ENCODE measurements around the gene CYSLTR1.

The CYSLTR1 gene, protein sequence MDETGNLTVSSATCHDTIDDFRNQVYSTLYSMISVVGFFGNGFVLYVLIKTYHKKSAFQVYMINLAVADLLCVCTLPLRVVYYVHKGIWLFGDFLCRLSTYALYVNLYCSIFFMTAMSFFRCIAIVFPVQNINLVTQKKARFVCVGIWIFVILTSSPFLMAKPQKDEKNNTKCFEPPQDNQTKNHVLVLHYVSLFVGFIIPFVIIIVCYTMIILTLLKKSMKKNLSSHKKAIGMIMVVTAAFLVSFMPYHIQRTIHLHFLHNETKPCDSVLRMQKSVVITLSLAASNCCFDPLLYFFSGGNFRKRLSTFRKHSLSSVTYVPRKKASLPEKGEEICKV

DNA sequence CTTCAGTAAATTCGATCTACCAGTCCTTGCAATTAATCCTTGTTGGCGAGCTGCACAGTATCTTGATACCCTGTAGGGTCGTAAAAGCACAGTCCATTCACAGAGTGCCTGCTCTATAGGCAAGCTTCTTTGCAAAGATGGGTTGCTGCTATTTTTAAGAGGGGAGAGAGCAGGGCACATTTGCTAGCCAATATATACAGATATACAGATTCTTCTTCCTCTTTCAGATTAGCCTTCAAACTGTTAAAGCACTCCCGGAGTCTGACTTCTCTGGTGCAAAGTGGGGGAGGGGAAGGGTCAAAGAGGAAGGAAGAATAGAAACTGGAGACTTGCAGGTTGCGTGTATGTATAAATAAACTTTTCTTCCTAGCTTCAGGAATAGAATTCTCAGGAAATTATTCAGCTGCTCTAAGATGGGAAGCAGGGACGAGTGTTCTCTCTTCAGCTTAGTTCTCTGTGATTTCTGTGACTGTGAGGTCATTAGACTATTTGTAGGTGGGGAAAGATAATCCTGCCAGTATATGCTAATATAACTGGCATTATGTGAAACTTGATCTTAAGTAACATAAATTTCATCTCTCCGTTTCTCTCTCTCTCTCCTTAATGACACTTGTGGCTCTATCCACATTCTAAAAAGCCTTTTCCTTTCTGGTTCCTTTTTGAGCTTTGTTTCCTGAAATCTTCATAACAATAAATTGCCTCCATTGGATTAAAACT, at the start of gene CYSLTR1:
TSS of gene CYSLTR1 (minus strand) at position 242 of the 717 bp plus-strand sequence. CDS start 53,865 bp downstream, outside the sequence.
- no peak for DNase-seq (ENCODE audit: low spot score)
- TF ChIP-seq, protein P1, sequence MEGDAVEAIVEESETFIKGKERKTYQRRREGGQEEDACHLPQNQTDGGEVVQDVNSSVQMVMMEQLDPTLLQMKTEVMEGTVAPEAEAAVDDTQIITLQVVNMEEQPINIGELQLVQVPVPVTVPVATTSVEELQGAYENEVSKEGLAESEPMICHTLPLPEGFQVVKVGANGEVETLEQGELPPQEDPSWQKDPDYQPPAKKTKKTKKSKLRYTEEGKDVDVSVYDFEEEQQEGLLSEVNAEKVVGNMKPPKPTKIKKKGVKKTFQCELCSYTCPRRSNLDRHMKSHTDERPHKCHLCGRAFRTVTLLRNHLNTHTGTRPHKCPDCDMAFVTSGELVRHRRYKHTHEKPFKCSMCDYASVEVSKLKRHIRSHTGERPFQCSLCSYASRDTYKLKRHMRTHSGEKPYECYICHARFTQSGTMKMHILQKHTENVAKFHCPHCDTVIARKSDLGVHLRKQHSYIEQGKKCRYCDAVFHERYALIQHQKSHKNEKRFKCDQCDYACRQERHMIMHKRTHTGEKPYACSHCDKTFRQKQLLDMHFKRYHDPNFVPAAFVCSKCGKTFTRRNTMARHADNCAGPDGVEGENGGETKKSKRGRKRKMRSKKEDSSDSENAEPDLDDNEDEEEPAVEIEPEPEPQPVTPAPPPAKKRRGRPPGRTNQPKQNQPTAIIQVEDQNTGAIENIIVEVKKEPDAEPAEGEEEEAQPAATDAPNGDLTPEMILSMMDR (IDR thresholded peaks at IDR 0.05; ENCODE audit: extremely low read depth, insufficient read depth, missing control alignments): no peak
- in situ Hi-C loops (cut with MboI; ENCODE audit: low pct_unique_long_range_greater_than_20kb, low sequenced_read_pairs, unreplicated experiment): no loop called here

DNA sequence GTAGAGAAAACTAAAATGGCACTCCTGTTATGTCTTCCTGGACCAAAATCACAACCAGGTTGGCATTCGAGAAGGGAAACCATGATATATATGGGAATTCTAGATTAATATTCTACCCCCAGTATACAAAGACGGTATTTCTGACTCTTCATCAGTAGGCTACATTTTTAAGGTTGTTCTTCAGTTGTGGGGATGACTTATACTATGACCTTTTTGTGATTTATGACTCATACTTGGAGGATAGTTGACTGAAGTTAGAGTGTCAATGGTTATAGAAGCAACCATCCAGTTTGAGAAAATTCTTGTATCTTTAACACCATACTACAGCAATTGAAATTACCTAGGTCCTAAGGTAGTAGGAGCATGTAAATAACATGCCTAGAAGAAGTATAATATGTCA, 49.8 kb upstream of the CYSLTR1 start:
- DNase-seq (ENCODE audit: low spot score): no peak
- TF ChIP-seq, protein P1 (IDR thresholded peaks at IDR 0.05; ENCODE audit: extremely low read depth, insufficient read depth, missing control alignments): no peak
- in situ Hi-C loops (cut with MboI; ENCODE audit: low pct_unique_long_range_greater_than_20kb, low sequenced_read_pairs, unreplicated experiment): no loop called here

DNA sequence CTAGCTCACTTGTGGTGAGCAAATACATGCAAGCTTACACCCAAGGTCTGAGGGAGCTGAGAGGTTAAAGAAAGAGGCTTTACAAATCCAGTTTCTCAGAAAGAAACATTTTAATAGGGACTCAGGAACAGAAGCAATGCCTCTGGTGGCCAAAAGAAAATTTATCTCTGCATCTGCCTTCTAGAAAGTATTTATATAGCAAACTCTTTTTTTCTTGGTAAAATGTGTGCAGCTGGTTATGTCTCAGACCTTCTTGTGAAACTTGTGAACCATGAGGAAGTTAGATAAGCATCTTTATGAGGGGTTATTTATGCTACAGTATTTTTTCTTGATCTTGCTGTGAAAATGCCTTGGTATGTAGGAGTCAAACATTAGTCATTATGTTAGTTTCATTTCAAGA, 48.5 kb upstream of the CYSLTR1 start:
- no peak for DNase-seq (ENCODE audit: low spot score)
- TF ChIP-seq, protein P1 (IDR thresholded peaks at IDR 0.05; ENCODE audit: extremely low read depth, insufficient read depth, missing control alignments): no peak
- in situ Hi-C loops (cut with MboI; ENCODE audit: low pct_unique_long_range_greater_than_20kb, low sequenced_read_pairs, unreplicated experiment): no loop called here

DNA sequence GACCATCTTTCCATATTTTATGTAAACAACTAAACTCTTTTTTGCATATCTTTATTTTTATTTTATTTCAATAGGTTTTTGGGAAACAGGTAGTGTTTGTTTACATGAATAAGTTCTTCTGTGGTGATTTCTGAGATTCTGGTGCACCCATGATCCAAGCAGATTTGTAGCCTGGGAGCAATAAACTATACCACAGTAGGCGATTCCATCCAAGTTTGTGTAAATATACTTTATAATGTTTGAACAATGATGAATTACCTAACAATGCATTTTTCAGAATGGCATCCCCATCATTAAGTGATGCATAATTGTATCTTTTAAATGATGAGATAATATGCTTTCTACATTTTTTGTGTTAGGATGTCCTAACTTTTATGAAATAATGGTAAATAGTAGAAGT, 39.2 kb upstream of the CYSLTR1 start:
- TF ChIP-seq, protein P1 (IDR thresholded peaks at IDR 0.05; ENCODE audit: extremely low read depth, insufficient read depth, missing control alignments): no peak
- DNase-seq (ENCODE audit: low spot score): no peak
- in situ Hi-C loops (cut with MboI; ENCODE audit: low pct_unique_long_range_greater_than_20kb, low sequenced_read_pairs, unreplicated experiment): no loop called here

DNA sequence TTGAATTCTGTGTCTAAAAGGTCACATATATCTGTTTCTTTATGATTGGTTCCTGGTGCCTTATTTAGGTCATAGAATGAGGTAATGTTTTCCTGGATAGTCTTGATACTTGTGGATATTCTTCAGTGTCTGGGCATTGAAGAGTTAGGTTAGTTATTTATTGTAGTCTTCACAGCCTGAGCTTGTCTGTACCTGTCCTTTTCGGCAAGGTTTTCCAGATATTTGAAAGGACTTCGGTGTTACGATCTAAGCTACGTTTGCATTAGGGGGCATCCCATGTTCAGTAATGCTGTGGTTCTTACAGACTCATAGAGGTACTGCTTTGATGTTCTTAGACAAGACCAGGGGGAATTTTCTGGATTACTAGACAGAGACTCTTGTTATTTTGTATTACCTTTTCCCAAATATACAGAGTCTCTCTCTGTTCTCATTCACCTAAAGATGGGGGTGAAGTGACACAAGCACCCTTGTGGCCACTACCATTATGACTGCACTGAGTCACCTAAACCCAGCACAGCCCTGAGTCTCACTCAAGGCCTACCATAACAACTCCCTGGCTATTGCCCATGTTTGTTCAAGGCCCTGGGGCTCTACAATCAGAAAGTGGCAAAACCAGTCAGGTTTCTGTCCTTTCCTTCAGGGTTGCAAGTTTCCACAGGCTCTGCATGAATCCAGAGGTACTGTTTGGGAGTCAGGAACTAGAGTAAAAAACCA, 30.1 kb upstream of the CYSLTR1 start:
- in situ Hi-C loops (cut with MboI; ENCODE audit: low pct_unique_long_range_greater_than_20kb, low sequenced_read_pairs, unreplicated experiment): no loop called here
- DNase-seq (ENCODE audit: low spot score): no peak
- TF ChIP-seq, protein P1 (IDR thresholded peaks at IDR 0.05; ENCODE audit: extremely low read depth, insufficient read depth, missing control alignments): no peak

DNA sequence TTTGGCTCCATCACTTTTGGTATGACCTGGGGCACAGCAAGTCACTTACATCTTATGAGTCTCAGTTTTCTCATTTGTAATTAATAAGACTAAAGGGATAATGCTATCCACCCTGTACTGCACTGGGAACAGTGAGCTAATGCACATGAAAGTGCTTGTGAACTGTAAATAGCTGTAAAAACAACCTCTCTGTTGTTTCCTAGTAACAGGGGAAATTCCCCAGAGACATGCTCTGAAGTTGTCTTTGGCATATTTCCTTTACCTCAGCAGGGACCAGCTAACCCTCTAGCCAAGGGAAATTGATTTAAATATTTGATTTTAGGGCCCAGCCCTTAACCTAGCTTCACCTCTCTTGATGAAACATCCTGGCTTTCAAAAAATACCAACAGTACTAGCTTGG, 6.1 kb upstream of the CYSLTR1 start:
- TF ChIP-seq, protein P1 (IDR thresholded peaks at IDR 0.05; ENCODE audit: extremely low read depth, insufficient read depth, missing control alignments): no peak
- no peak for DNase-seq (ENCODE audit: low spot score)
- in situ Hi-C loops (cut with MboI; ENCODE audit: low pct_unique_long_range_greater_than_20kb, low sequenced_read_pairs, unreplicated experiment): no loop called here
